Osteoblast (primary cell): ENCODE results near the gene C12orf57. TPM values are rescaled to one million over a fixed set of nuclear protein-coding genes. Genes with fewer than 3 reads are reported as not detected.

ENCODE experiments used
- DNase-seq: peaks from one replicate; pipeline ENCODE4 v3.0.0; 2011; ENCODE audit warnings: low spot score, mixed read lengths; ENCODE audit not compliant: insufficient read length; ENCODE audit errors: missing footprints
- H2AFZ ChIP-seq: 2 replicates; pipeline ENCODE4 v1.6.0; 2011; ENCODE audit warnings: mild to moderate bottlenecking, low read length
- H3K27ac ChIP-seq: 2 replicates; pipeline ENCODE4 v1.5.1; 2011; ENCODE audit warnings: mild to moderate bottlenecking, low read depth, low read length, moderate library complexity
- H3K27me3 ChIP-seq: 2 replicates; pipeline ENCODE4 v1.6.0; 2012; ENCODE audit warnings: mild to moderate bottlenecking, control low read depth, inconsistent platforms, low read length, moderate library complexity; ENCODE audit not compliant: insufficient read depth
- H3K36me3 ChIP-seq: 2 replicates; pipeline ENCODE4 v1.5.1; 2011; ENCODE audit warnings: mild to moderate bottlenecking, low read length, control low read depth, moderate library complexity; ENCODE audit not compliant: insufficient read depth
- H3K4me1 ChIP-seq: 2 replicates; pipeline ENCODE4 v1.5.1; 2011; ENCODE audit warnings: mild to moderate bottlenecking, low read length, control low read depth, moderate library complexity; ENCODE audit not compliant: insufficient read depth
- H3K4me2 ChIP-seq: 2 replicates; pipeline ENCODE4 v1.6.0; 2011; ENCODE audit warnings: mild to moderate bottlenecking, low read length; ENCODE audit not compliant: insufficient read depth
- H3K4me3 ChIP-seq: fragments of 200-600 bp; sonication (generic); 3 replicates; pipeline ENCODE4 v1.5.1; 2012; ENCODE audit warnings: mild to moderate bottlenecking, low read length, inconsistent platforms; ENCODE audit not compliant: insufficient read depth
- H3K79me2 ChIP-seq: 2 replicates; pipeline ENCODE4 v1.6.0; 2012; ENCODE audit warnings: mild to moderate bottlenecking, low read length, control low read depth, inconsistent platforms; ENCODE audit not compliant: insufficient read depth
- H3K9me3 ChIP-seq: 2 replicates; pipeline ENCODE4 v1.5.1; 2011; ENCODE audit warnings: low read depth, low read length, control low read depth
- H4K20me1 ChIP-seq: 2 replicates; pipeline ENCODE4 v1.6.0; 2012; ENCODE audit warnings: mild to moderate bottlenecking, low read length, control low read depth; ENCODE audit not compliant: insufficient read depth
- total RNA-seq: library from RNA; depleted of rRNA; stranded (reverse); fragments of >200 nt; gene quantifications from 2 replicates; pipeline ENCODE4 v1.2.3, GENCODE V29; 2012
- TF ChIP-seq, protein P1 (sequence below): IDR thresholded peaks from 2 replicates; pipeline ENCODE4 v1.5.1; 2011; ENCODE audit warnings: mild to moderate bottlenecking, low read depth, low read length, moderate library complexity; ENCODE audit errors: extremely low read depth

C12orf57 gene
- total RNA-seq, 1 donor, result 81.4 TPM

DNA sequence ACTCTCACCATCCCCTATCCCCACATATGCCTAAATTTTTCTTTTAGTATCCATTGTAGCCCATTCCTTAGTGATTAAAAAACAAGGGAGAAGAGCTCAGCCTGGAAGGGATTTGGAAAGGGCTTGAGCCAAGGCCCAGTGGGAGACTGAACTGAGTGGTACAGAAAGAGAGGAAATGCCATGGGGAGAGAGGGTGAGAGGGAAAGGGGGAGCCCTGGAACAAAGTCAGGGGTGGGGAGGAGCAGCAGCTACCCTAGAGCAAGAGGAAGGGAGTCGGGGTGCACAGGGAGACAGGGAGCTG is 18.6 kb upstream of the C12orf57 start:
- Histone ChIP-seq H2AFZ (peak overlapping the region; percentile 32), H3K4me2 (peak overlapping the region; percentile 96), H3K4me1 (peaks cover 43% of the 10 kb centered on the region), H3K27ac (peak overlapping the region; percentile 90), H3K9me3 (no peaks in the 10 kb centered on the region), H3K4me3 (peak overlapping the region; percentile 85), H3K79me2 (peaks cover 32% of the 10 kb centered on the region), H3K27me3 (no peaks in the 10 kb centered on the region), H4K20me1 (peaks cover 14% of the 10 kb centered on the region), H3K36me3 (peaks cover 20% of the 10 kb centered on the region)
- no peak for DNase-seq
- TF ChIP-seq, protein P1, sequence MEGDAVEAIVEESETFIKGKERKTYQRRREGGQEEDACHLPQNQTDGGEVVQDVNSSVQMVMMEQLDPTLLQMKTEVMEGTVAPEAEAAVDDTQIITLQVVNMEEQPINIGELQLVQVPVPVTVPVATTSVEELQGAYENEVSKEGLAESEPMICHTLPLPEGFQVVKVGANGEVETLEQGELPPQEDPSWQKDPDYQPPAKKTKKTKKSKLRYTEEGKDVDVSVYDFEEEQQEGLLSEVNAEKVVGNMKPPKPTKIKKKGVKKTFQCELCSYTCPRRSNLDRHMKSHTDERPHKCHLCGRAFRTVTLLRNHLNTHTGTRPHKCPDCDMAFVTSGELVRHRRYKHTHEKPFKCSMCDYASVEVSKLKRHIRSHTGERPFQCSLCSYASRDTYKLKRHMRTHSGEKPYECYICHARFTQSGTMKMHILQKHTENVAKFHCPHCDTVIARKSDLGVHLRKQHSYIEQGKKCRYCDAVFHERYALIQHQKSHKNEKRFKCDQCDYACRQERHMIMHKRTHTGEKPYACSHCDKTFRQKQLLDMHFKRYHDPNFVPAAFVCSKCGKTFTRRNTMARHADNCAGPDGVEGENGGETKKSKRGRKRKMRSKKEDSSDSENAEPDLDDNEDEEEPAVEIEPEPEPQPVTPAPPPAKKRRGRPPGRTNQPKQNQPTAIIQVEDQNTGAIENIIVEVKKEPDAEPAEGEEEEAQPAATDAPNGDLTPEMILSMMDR, result no peak

GRCh38 chr12:6925540-6926279 is 18.1 kb upstream of the C12orf57 start:
- DNase-seq, result peak; percentile 95
- Histone ChIP-seq H3K4me2 (peak overlapping the region; percentile 96), H3K27me3 (no peaks in the 10 kb centered on the region), H3K27ac (peak overlapping the region; percentile 90), H3K4me3 (peak overlapping the region; percentile 85), H3K9me3 (no peaks in the 10 kb centered on the region), H3K36me3 (peaks cover 20% of the 10 kb centered on the region), H4K20me1 (peaks cover 15% of the 10 kb centered on the region), H2AFZ (peak overlapping the region; percentile 32), H3K4me1 (peaks cover 45% of the 10 kb centered on the region), H3K79me2 (peaks cover 35% of the 10 kb centered on the region)
- TF ChIP-seq, protein P1, result no peak

GRCh38 chr12:6927379-6928021 is 16.3 kb upstream of the C12orf57 start, which contains the start of gene ATN1:
Gene ATN1 (plus strand): TSS chr12:6927959. CDS start chr12:6934002, 6,043 bp downstream.
- TF ChIP-seq, protein P1, result no peak

More at GRCh38 chr12:6927379-6928021, 16.3 kb upstream of the C12orf57 start, which contains the start of gene ATN1:
- DNase-seq, result peak; percentile 97
- Histone ChIP-seq H3K79me2 (peaks cover 51% of the 10 kb centered on the region), H3K4me2 (peak within 1 kb of the TSS; percentile 96), H3K36me3 (peaks cover 10% of the 10 kb centered on the region), H3K27ac (peak within 1 kb of the TSS; percentile 90), H4K20me1 (peaks cover 24% of the 10 kb centered on the region), H2AFZ (peak within 1 kb of the TSS; percentile 70), H3K4me1 (peaks cover 55% of the 10 kb centered on the region), H3K9me3 (no peaks in the 10 kb centered on the region), H3K27me3 (no peaks in the 10 kb centered on the region), H3K4me3 (peak within 1 kb of the TSS; percentile 89)
